Measurements from ENCODE around the gene DNAJC4. TPM values are rescaled to one million over a fixed set of nuclear protein-coding genes. Genes with fewer than 3 reads are reported as not detected.

Gene DNAJC4
- total and polyA plus RNA-seq, 9 of the 15 experiments (the other 6 are each of a cell fraction or from before 2014, with no cell fraction given) = 4.0 to 32.6 (median 19.9) TPM

DNA sequence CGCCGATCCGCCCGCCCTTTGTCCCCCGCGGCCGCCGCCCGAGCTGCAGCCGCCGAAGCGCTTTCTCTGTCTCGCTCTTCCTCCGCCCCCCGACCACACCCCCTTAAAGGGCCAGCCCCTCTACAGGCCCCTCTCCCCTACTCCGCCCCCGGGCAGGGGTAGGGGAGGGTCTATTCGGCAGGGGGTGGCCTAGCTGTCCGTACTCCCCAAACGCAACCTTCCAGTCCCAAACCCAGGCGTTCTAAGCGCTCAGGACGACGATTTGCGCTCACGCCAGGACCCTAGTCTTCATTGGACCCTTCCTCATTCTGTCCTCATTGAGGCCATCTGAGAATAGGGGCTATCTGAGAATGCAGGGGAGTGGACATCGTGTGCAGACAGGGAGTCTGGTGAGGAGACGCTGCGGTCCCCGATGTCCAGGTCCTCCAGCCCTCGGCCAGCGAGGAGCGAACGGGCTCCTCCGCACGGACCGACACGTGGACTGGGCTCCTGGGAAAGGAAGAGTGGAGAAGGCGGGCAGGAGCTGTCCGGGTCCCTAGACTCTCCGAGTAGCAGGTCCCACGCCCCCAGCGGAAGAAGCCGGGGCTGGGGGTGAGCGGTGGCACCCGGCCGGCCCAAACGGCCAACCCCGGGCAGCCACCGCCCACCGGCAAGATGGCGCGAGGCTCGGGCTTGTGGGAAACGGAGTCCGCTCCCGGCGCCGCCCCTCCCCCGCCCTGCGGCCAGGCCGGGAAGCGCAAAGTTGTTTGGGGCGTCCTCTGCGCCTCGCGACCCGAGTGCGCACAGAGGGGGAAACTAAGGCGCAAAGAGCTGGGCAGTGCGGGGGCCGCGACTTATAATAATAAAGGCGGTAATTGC lies 16.8 kb downstream of the DNAJC4 start, which contains the start of gene PPP1R14B (continued):
- TF ChIP-seq, protein P1, sequence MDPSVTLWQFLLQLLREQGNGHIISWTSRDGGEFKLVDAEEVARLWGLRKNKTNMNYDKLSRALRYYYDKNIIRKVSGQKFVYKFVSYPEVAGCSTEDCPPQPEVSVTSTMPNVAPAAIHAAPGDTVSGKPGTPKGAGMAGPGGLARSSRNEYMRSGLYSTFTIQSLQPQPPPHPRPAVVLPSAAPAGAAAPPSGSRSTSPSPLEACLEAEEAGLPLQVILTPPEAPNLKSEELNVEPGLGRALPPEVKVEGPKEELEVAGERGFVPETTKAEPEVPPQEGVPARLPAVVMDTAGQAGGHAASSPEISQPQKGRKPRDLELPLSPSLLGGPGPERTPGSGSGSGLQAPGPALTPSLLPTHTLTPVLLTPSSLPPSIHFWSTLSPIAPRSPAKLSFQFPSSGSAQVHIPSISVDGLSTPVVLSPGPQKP (CRISPR knock-in tag; IDR thresholded peaks at IDR 0.05) = no peak
- TF ChIP-seq ZNF408 (CRISPR knock-in tag; IDR thresholded peaks at IDR 0.05; ENCODE audit: low read depth) (no peak), FOXJ2 (tag; IDR thresholded peaks at IDR 0.05) (no peak), ZBED1 (IDR thresholded peaks at IDR 0.05) (no peak), KAT2B (IDR thresholded peaks at IDR 0.05; ENCODE audit: low read depth, low read length) (no peak), KAT8 (IDR thresholded peaks at IDR 0.05; ENCODE audit: low read depth) (no peak), MTA1 (IDR thresholded peaks at IDR 0.05; ENCODE audit: borderline replicate concordance) (0 out of 2 replicates have a peak, but pooled peaks have one; percentile 23), SP1 (CRISPR knock-in tag; IDR thresholded peaks at IDR 0.05) (peak; percentile 61; the same call in 1 of the 2 replicates), CBX1 (IDR thresholded peaks at IDR 0.05; ENCODE audit: low read depth) (peak; percentile 94), ZNF584 (CRISPR knock-in tag; IDR thresholded peaks at IDR 0.05; ENCODE audit: low read depth) (no peak), ZNF764 (CRISPR knock-in tag; IDR thresholded peaks at IDR 0.05; ENCODE audit: low read depth) (no peak), SAP30 (IDR thresholded peaks at IDR 0.05; ENCODE audit: borderline replicate concordance, insufficient read depth, low read depth, low read length, poor library complexity, severe bottlenecking) (no peak), ETS2 (tag; IDR thresholded peaks at IDR 0.05; ENCODE audit: borderline replicate concordance, poor library complexity, severe bottlenecking) (no peak), MECOM (CRISPR knock-in tag; IDR thresholded peaks at IDR 0.05) (no peak), ZNF586 (CRISPR knock-in tag; conservative IDR thresholded peaks at IDR 0.05) (no peak)
- TF ChIP-seq, protein P2, sequence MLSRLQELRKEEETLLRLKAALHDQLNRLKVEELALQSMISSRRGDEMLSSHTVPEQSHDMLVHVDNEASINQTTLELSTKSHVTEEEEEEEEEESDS (CRISPR knock-in tag; IDR thresholded peaks at IDR 0.05) = no peak
- TF ChIP-seq, protein P3, sequence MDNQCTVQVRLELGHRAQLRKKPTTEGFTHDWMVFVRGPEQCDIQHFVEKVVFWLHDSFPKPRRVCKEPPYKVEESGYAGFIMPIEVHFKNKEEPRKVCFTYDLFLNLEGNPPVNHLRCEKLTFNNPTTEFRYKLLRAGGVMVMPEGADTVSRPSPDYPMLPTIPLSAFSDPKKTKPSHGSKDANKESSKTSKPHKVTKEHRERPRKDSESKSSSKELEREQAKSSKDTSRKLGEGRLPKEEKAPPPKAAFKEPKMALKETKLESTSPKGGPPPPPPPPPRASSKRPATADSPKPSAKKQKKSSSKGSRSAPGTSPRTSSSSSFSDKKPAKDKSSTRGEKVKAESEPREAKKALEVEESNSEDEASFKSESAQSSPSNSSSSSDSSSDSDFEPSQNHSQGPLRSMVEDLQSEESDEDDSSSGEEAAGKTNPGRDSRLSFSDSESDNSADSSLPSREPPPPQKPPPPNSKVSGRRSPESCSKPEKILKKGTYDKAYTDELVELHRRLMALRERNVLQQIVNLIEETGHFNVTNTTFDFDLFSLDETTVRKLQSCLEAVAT (IDR thresholded peaks at IDR 0.05) = 0 out of 4 replicates have a peak, but pooled peaks of 1 of the 2 experiments have one; percentile 23
- TF ChIP-seq, protein P4, sequence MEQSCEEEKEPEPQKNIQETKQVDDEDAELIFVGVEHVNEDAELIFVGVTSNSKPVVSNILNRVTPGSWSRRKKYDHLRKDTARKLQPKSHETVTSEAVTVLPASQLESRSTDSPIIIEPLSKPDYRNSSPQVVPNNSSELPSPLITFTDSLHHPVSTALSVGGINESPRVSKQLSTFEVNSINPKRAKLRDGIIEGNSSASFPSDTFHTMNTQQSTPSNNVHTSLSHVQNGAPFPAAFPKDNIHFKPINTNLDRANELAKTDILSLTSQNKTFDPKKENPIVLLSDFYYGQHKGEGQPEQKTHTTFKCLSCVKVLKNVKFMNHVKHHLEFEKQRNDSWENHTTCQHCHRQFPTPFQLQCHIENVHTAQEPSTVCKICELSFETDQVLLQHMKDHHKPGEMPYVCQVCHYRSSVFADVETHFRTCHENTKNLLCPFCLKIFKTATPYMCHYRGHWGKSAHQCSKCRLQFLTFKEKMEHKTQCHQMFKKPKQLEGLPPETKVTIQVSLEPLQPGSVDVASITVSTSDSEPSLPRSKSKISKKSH (CRISPR knock-in tag; IDR thresholded peaks at IDR 0.05) = no peak
- TF ChIP-seq, protein P5, sequence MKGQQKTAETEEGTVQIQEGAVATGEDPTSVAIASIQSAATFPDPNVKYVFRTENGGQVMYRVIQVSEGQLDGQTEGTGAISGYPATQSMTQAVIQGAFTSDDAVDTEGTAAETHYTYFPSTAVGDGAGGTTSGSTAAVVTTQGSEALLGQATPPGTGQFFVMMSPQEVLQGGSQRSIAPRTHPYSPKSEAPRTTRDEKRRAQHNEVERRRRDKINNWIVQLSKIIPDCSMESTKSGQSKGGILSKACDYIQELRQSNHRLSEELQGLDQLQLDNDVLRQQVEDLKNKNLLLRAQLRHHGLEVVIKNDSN (CRISPR knock-in tag; IDR thresholded peaks at IDR 0.05) = peak; percentile 69
- TF ChIP-seq, protein P6, sequence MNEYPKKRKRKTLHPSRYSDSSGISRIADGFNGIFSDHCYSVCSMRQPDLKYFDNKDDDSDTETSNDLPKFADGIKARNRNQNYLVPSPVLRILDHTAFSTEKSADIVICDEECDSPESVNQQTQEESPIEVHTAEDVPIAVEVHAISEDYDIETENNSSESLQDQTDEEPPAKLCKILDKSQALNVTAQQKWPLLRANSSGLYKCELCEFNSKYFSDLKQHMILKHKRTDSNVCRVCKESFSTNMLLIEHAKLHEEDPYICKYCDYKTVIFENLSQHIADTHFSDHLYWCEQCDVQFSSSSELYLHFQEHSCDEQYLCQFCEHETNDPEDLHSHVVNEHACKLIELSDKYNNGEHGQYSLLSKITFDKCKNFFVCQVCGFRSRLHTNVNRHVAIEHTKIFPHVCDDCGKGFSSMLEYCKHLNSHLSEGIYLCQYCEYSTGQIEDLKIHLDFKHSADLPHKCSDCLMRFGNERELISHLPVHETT (CRISPR knock-in tag; conservative IDR thresholded peaks at IDR 0.05 in 1 of 2, IDR thresholded peaks at IDR 0.05 in 1 of 2) = peak in 1 of 2 experiments; percentile 89; a peak in 2 of 4 replicates
